Right lung (tissue), 5 donors: ENCODE results near the gene ARHGEF7. TPM values are rescaled to one million over a fixed set of nuclear protein-coding genes. Genes with fewer than 3 reads are reported as not detected.

ENCODE experiments used
- DNase-seq, 2 donors: peaks; one replicate each; pipeline ENCODE4 v3.0.0-alpha.2; 2013
- polyA plus RNA-seq, 5 donors: library from polyadenylated mRNA; unstranded; fragments of 120-200 nt; gene quantifications; one replicate each; pipeline versions ENCODE4 v1.2.1 to v1.2.3, GENCODE V29; 2013; ENCODE audit warnings: inconsistent platforms in 1 of 5, low replicate concordance in 1 of 5; ENCODE audit not compliant: insufficient read length in 5 of 5, insufficient read depth in 1 of 5

ARHGEF7 gene
- polyA plus RNA-seq, 5 donors, result 59.8 to 84.4 (median 69.0) TPM

DNA sequence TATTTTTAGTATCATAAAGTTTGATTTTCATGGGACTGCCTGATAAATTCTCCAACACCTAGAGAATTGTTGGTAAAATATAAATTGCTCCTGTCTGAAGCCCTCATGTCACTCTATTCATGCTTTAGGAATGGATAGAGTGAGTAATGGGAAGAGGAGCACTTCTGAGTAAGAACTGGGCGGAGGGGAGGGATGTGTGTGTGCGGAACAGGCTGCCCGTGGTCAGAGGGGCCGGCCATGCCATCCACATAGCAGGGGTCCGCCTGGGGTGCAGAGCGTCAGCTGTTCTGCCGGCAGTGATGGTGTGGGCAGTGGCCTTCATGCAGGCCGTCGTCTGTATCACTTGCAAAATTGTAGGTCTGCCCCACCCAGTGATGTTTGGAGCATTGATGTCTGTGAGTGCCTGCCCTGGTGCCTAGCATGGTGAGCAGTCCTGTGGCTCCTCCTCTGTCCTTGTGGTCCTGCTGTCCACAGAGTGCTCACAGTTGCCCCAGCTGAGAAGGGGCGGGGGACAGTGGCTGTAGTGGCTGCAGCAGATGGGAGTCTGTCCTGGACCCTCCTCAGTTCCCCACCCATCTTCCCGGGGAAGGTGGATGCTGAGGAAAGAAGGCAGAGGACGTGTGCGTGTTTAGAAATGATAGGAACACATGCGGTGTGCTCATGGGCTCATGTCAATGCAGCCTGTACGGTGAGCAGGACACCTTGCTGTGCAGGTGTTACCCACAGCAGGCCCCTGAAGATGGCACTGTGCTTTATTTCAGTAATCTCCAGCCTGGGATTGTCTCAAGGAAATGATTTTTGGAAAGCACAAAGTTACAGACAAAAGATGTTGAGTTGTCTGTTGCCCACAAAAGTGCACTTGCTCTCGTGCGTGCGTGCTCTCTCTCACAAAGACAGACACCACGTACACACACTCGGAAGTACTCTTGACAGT, 155.9 kb downstream of the ARHGEF7 start:
- no peak for DNase-seq

DNA sequence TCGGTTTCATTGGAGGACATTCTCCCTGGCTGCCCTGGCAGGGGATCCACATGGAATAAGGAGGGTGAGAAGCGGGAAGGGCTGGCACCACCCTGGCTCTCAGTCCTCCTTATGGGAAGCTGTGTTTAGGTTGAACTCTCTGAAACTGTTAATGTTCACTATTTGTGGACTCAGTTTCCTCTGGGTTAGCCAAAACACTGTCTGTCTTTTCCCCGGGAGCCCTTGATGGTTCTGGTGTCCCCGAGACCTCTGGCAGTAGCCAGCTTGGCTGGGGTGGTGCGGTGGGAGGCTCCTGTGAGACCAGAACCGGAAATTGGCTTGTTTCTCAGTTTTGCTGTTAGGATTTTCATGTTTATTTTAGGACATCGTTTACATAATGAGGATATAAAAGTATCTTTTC, 157.0 kb downstream of the ARHGEF7 start:
- DNase-seq, result no peak

DNA sequence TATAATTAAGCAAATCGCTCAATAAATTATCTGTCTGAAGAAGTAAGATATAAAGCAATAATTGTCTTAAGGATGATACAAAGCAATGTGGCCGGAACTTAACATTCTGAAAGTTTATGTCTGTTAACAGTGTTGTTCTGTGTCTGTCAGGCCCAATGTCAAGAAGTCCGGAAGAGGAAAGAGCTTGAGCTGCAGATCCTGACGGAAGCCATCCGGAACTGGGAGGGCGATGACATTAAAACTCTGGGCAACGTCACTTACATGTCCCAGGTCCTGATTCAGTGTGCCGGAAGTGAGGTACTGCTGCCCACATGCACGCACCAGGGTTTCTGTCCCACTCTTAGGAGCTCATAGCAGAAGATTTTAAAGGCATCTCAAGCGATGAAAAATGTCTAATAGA, 160.3 kb downstream of the ARHGEF7 start:
- no peak for DNase-seq

DNA sequence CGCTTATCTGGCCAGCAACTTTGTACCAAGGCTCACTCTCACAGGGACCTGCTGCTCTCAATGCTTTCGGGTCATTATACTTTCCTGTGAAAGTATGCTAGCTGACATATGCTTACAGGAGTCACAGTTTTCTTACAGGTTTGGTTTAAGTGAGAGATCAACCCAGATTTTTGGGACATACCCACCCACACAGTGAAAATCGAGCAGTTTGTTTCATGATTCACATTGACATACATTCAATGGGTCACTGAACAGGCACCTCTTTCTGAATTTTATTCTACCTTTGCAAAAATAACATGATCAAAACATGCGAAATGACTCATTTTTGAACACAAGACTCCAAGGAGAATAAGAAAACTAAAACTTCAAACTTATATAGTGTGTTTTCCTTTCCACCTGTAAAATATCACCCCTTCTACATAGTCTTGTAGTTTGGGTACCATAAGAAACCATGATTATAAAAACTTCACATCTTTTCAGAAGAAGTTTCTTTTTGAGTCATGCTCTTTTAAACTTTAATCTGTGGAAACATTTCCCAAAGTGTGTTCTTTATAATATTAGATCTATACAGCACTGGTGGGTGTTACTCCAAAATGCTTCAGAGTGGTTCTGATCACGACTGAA, 161.0 kb downstream of the ARHGEF7 start:
- DNase-seq, result no peak

DNA sequence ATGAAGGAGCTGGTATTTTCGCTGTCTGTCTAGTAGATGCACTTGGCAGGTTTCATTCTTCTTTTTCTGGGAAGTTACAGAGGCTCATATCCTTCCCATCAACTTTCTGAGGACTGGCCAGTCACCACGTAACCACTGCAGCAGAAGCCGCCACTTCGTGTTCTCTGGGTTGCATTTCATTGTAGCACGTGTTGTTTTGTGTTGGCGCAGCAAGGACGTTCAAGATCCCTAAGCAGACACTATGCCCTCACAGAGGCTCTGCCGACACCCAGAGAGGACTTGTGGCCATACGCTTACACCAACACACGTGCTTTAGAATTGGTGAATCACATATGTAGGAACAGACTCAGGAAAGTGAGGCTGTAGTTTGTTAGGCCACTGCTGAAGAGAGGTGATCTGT, 163.1 kb downstream of the ARHGEF7 start:
- DNase-seq, result no peak

DNA sequence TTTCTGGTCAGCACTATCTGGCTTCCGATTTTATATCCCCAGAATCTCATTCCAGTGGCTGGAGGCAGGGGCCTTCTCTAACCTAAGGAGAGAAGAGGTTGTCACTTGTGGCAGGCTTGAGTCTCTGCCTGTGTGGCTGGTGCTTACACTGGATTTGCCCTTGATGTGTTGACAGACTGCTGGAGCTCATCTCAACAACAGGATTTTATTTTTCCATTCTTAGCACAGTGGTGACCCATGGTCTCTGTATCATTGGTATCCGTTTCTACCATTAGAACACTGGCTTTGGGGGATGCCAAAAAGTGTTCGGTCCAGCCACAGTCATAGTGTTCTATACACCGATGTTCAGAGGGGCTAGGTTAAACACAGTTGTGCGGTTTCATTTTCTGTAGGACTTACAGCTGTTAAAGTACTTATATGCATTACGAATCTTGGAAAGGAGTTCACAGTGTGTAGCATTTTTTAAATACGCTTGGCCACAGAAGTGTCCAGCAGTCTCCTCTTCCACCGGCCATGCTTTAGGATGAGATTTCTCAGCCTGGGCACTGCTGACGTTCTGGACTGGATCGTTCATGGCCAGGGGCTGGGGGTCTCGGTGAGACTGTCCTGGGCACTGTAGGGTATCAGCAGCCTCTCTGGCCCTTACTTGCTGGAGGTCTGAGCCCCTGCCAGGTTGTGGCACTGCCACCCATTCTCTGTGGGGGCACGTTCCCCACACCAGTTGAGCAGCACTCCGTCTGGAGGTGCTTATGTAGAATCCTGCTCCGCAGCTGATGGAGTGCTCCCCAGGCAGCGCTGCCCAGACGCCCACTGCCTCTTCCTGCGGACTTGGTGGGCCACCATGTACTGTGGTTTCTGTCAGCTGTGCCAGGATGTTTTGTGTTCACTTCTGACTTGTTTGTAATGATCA, 163.9 kb downstream of the ARHGEF7 start:
- DNase-seq, result peak; percentile 36 to 55

DNA sequence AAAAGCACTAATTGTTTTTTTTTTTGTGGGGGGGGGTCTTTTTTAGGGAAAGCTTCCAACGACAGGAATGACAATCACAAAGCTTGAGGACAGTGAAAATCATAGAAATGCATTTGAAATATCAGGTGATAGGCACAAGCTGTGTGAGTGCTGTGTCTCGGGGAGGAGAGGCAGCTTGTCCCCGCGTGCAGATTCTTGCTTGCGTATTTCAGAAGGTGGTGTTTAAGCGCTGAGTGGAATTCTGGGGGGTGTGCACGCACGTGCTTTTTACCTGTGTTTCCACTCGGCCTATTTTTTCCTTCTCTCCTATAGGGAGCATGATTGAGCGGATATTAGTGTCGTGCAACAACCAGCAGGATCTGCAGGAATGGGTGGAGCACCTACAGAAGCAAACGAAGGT, 165.1 kb downstream of the ARHGEF7 start:
- no peak for DNase-seq

DNA sequence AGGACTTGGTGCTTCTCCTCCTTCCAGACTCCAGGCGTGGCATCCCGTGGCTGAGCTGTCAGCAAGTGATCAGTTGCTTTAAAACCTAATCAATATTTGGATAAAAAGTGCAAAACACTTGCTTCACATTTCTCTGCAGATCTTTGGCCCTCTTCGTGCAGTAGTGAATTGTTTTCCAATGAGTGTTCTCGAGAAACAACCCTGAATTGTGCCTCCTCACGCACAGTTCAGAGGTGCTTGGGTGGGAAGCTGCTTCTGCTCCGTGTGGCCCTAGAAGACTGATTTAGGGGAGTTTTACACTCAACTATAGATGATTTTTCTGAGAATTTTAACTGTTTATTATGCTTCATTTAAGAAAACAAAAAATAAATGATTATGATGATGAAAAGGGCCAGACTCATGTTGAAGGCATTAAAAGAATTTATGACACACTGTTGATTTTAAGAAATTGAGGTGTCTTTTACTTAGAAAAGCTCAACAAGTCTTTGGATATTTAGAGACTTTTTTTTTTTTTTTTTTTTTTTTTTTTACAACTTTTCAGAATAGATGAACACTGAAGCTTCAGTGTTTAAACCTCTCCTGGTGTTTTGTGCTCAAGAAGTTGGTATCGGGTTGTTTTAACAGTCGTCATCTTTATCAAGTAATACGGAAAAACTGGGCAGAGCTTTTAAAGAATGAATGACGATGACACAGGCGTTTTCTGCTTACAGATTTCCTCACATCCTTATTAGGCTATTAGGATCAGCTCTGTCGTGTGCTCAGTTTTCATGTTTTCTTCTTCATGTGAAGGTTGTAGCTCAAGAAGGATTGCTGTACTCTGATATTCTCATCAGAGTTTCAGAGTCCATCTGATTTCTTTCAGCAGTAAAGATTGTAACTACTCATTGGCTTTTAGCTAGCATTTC, 165.8 kb downstream of the ARHGEF7 start:
- no peak for DNase-seq

DNA sequence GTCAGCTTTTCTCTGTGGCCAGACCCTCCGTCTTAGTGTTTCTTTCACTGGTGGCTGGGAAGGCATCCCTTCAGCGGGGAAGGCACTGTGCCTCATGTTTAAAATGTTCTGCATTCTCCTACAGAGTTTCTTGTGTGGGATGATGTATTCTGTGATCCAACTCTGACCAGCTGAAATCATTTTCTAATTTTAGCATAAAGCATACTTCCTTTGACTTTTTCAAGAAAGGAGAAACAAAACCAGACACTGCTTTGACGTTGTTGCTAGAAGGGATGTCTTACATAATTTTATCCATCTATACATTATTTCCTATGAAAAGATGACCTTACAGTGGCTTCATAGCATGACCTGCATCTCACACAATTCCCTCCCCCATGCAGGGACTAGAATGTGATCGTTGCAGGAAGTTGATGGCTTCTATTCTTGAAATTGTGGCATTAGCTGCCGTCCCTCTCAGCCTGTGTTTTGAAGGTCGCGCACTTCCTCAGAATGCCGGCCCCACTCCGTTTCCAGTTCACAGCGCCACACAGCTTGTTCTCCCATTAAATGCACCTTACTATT, 166.7 kb downstream of the ARHGEF7 start:
- peak in 1 of 2 donors; percentile 15 for DNase-seq

DNA sequence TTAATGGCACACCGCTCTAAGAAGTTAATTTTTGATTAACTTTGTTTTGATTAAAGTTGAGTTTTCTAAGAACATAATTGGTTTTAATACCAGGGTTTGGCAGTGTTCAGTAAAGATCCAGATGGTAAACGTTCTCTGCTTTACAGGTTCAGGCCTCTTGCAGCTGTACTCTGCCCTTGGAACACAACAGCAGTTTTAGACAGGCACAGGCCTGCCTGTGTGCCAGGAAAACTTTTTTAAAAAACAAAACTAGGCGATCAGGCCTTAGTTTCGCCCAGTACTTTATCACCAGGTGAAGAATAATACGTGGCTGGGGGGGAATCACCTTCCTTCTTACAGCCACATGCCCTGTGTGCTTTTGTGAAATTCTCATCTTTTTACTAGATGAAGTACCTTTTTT, 167.3 kb downstream of the ARHGEF7 start:
- no peak for DNase-seq

DNA sequence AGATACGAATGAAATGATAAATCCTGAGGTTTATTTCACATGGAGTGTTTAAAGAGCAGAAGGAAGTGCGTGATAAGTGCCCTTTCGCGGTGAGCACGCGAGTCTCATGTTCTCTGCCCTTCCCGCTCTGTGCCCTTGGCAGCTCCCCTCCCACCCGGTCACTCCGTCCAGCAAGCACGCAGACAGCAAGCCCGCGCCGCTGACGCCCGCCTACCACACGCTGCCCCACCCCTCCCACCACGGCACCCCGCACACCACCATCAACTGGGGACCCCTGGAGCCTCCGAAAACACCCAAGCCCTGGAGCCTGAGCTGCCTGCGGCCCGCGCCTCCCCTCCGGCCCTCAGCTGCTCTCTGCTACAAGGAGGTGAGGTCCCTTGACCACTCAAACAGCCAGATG, 167.9 kb downstream of the ARHGEF7 start:
- DNase-seq, result no peak

DNA sequence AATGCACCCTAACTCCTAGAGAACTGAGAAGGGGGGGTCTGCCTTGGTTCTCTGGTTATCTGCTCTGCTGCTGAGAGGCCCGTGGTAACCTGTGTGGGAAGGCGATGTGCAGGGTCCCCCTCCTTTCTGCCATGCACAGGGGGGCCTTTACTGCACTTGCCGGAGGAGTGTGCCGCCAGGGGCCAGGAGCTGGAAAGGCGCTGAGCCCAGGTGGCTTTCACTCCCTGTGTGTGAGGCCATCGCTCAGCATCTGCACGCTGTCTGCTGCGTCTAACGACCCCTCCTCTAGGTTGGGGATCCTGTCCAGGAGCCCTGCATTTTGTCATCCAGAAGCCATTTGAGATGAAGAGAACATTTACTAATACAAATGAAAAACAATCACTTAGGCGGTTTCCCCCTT, 168.3 kb downstream of the ARHGEF7 start:
- DNase-seq, result no peak

DNA sequence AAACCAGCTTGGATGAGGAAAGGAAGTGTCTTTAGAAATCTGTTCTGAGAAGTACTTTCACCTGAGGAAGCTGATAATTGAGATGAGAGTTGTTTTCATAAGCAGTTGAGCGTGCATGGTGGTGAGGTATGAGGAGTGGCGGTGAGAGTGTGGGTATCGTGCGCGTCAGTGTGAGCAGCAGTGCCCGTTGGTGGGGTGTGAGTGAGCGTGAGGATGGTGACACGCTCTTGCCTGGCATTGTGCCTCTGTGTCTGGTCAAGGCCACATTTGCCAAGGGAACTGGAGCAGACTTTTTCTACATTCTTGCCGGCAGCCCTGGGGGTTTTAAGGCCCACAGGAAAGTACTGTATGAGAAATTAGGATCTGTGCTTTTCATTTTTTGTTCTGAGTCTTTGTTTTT, 168.9 kb downstream of the ARHGEF7 start:
- no peak for DNase-seq

DNA sequence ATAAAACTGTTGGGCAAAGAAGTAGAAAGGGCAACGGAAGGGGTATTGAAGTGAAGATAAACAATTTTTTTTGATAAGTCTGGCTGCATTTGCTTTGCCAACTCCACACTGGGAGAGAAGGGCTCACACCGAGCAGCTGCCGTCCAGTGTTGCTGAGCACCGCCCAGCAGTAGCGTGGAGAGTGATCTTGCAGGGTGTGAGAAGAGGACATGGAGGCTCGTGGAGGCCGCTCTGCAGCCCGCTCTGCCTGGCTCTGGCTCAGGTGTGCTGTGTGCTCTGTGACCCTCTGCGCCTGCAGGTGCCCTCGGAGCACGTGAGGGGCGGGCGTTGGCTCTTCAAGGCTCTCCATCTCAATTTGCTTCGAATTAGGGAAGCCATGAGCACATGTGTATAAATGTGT, 169.5 kb downstream of the ARHGEF7 start:
- DNase-seq, result no peak

DNA sequence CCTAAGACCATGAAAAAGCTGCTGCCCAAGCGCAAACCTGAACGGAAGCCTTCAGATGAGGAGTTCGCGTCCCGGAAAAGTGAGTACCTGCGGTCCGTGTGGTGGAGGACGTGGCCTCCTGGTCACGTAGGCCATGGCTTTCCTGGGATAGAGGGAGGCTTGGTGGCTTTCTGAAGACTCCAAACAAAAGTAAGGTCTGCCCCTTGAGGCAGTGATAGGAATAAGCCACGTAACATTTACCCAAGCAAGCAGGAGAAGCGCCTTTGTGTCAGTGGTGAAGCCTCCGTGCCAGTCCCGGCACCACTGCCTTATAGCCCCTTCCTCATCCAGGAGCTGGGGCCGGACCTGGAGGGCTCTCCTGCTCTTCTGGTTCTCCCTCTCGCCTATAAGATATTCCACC, 171.1 kb downstream of the ARHGEF7 start:
- DNase-seq, result no peak

DNA sequence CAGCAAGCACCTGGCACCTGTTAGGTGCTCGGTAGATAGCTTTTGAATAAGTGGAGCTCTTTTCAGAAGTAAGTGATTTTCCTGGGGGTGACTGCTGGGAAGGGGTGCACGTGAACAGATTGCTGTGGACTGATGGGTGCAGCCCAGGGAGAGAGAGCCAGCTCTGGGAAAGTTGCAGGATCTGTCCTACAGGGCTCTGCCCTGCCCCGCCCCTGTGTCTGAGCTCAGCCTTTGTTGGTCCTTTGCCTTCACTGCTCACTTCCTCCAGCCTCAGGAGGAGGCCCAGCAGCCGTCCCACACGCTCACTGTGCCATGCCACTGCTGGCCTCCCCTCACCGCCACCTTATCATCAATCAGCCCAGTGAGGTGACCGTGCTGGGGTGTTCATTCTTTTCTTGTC, 171.6 kb downstream of the ARHGEF7 start:
- no peak for DNase-seq

DNA sequence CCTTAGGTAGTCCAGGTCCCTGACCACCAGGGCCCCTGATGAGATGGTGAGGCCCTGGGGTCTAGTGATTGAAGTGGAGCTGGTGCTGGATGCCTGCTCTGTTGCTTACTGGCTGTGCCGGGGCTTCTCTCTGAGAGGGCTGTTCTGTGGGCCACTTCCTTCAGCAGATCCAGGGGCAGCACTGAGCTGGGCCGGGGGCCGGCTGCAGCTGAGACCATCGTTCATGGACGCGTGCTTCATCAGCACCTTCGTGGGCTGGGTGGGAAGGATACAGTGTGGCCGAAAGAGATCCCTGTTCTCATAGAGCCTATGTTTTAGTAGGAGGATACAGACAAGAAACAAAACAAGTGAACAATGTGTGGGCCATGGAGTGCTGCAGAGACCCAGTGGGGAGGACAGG, 172.1 kb downstream of the ARHGEF7 start:
- no peak for DNase-seq

DNA sequence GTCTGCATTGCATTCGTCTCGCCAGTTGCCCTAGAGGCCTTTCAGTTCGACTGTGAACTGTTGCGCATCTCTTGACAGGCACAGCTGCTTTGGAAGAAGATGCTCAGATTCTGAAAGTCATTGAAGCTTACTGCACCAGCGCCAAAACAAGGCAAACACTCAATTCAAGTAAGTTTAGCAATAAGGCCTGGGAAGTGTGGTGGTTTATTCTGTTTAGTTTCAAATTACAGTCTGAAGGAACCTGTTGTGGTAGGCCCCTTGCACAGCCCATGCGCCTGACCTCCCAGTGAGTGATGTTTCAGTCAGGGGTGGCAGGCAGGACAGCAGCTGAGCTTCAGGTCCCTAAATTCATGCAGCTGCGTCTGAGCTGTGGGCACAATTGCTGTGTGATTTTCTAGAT, 173.2 kb downstream of the ARHGEF7 start:
- DNase-seq, result no peak

DNA sequence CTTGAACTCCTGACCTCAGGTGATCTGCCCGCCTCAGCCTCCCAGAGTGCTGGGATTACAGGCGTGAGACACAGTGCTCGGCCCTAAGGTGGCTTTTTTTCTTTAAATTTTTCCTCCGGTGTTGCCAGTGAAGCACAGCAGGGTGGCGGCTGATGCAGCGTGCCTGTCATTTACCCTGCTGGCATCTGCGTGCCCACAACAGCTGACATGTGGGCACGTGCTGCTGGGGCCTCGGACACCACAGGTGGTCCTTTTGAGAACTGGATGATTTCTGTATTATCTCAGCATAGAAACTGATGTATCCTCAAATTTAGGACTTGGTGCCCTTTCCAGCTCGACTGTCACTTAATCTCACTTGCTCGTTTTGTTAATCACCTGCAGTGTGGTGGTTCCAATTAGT, 174.1 kb downstream of the ARHGEF7 start:
- no peak for DNase-seq

DNA sequence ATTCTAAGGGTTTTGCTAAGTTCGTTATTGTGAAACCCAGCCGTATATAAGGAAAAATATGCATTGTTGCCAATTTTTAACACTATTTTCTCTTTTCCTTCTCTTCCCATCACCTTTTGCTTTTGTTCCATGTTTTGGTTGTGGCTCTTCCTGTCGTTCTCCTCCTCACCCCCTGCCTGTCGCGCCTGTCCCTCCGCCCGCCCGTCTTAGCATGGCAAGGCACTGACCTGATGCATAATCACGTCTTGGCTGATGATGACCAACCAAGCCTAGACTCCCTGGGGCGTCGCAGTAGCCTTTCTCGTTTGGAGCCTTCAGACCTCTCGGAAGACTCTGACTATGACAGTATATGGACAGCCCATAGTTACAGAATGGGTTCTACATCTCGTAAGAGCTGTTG, 176.8 kb downstream of the ARHGEF7 start:
- DNase-seq, result no peak
